HG02852 (cell line): ENCODE data around the gene THADA.
A peak's percentile ranks its signal among the peaks of the same experiment; 100 is the strongest.

Experiments
- ATAC-seq: cut with Tn5 transposase; IDR thresholded peaks from one replicate; pipeline ENCODE4 v1.9.1; 2021; ENCODE audit warnings: mild to moderate bottlenecking, moderate library complexity; ENCODE audit not compliant: unreplicated experiment

THADA gene

GRCh38 chr2:43227830-43228281, 368.0 kb downstream of the THADA start:
- no peak for ATAC-seq

DNA sequence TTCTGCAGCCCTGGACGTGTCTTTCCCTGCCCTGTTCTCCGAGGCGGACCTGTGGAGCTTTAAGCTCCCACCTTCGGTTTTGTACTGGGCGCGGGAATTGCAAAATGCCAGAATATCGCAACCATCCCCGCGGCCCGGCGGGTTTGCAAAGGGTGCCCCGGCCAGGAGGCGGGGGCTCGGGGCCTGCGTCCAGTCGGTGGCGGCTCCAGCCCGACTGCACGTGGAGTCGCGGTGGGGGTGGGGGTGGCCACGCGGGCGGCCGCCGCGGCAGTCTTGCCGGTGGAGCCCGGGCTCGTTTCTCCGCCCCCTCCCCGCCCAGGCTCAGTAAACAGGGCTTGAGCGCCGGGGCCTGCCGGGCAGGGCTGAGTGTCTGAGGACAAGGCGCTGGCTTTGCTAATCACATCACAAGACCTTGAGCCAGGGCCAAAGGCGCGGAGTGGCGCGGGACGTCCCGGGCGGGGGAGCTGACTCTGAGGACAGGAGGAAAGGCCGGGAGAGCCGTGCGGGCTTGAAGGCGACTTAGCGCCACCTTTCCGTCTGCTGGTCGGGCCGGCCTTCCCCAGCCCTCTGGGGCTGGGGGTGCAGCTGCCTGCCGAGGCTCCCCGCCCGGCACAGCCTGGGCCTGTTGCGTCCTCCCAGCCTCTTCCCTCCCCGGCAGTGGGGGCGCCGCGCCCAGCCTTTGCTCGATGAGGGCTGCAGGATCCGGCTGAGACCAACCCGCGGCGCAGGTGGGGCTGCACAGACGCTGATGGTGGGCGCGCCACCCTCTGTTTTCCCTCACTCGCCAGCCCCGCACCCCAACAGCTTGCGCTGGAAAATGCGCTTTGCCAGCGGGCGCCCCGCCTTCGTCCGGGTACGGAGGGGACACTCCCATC, 368.6 kb downstream of the THADA start:
- peak; percentile 23 for ATAC-seq

- peak; percentile 59 for ATAC-seq
Observed at GRCh38 chr2:43226558-43226954, 369.3 kb downstream of the THADA start, which contains the start of gene ZFP36L2. Gene ZFP36L2 (minus strand): TSS chr2:43226606. CDS start chr2:43226315, 291 bp downstream.

DNA sequence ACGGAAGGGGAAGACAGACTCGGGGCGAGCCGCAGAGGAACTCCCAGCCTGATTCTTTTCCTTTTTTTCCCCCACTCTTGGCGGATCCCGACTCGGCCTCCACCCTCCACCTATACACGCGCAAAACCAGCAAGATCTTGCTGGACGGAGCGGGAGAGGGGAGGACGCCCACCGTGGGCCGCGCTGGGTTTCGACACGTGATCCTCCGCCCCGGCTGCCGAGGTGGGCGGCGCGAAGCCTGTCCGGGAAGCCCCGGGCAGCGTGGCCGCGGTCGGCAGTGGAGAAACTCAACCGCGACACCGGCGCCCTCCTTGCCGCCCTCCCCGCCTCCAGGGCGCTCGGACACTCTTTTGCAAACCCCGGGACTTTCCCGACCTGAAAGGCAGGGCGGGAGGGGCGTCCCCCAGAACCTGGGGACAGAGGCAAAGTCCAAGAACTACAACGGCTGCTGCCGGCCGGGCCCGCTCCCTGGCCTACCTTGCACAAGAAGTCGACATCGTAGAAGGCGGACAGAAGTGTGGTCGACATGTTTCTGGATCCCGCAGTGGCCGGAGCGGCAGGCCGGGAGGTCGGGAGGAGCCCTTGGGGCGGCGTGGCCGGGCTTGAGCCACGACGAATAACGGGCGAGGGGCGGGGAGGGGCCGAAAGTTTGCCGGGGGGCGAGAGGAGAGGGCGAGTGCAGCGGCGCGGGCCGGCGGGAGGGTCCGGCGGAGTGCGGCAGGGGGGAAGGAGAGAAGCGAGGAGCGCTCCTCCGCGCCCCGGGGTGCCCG, 369.9 kb downstream of the THADA start:
- peak; percentile 31 for ATAC-seq

DNA sequence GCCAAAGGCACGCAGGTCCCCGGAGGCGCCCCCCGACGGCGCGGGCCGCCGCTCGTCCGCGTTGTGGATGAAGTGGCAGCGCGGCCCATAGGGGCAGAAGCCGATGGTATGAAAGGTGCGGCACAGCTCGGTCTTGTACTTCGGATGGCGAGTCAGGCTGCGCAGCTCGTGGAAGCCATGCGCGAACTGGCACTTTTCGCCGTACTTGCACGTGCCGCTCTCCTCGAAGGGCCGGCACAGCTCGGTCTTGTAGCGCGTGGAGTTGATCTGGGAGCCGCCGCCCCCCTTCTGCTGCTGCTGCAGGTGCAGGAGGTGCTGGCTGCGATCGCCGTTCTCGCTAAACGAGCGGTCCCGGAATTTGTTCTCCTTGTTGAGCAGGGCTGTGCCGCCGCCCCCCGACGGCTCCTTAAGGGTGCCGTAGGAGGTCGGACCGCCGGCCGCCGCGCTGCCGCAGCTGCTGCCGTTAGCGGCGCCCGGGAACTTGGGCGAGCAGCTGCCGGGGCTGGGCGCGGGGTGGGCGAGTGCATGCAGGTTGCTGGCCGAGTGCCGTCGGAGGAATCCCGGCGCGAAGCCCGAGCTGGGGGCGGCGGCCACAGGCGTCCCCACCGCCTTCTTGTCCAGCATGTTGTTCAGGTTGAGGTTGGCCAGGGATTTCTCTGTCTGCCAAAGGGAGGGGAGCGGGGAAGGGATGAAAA, 370.6 kb downstream of the THADA start:
- ATAC-seq: no peak

GRCh38 chr2:43224571-43225092, 371.2 kb downstream of the THADA start:
- no peak for ATAC-seq

- ATAC-seq: no peak
Observed at GRCh38 chr2:43224131-43224570, 371.7 kb downstream of the THADA start.

- no peak for ATAC-seq
Observed at GRCh38 chr2:43223521-43224001, 372.3 kb downstream of the THADA start.

DNA sequence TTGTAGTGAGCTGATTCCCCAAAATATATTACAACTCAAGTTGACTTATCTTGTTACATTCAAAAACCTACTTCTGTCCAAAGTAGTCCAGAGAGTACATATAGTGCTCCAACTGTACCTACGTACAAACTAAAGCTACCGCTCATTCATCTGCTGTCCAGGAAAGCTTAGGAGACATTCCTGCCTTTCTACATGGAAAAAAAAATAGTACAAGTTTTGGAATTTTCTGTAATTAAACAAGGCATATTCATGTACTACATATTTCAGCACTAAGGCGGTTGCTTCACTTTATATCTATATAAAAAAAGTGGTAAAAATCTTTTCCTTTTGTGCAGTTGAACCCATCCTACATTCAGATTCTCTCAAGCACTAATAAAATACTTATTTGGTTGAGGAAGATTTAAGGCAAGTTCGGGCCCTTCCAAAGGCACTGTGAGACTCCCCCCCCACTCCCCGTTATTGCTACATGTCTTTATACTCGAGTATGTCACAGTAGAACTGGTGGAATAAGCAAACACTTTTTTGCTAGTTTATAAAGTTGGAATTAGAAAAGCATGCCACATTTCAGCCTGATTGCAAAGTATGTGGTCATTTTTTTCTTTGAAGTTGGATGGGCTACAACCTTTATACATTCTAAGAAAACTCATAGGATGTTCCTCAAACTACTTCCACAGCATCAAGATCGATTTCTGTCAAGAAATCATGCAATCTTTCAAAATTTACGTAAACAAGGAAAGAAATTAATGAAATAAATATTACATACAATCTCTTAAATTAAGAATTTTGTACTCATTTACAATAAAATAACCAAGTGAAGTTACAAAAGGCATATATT, 373.1 kb downstream of the THADA start:
- ATAC-seq: no peak

- ATAC-seq: no peak
Observed at GRCh38 chr2:43221763-43222474, 373.9 kb downstream of the THADA start.

GRCh38 chr2:43221124-43221762, 374.6 kb downstream of the THADA start:
- no peak for ATAC-seq

DNA sequence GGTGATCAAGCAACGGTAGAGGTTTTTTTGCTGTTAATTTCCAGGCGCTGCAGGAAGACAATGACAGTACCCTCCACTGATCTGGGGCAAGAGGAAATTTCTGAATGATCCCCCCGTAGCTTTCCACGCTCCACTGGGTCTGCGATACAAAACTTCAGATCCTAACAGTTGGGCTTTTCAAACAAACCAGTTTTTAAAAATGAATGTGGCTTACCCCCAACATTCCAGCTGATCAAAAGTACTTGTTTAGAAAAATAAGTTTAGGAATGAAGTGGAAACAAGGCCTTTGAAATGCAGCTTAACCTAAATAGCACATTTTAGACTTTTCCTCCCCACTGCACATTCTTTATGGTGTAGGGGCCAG, 375.1 kb downstream of the THADA start:
- no peak for ATAC-seq

- no peak for ATAC-seq
Observed at GRCh38 chr2:43220229-43220751, 375.5 kb downstream of the THADA start.

DNA sequence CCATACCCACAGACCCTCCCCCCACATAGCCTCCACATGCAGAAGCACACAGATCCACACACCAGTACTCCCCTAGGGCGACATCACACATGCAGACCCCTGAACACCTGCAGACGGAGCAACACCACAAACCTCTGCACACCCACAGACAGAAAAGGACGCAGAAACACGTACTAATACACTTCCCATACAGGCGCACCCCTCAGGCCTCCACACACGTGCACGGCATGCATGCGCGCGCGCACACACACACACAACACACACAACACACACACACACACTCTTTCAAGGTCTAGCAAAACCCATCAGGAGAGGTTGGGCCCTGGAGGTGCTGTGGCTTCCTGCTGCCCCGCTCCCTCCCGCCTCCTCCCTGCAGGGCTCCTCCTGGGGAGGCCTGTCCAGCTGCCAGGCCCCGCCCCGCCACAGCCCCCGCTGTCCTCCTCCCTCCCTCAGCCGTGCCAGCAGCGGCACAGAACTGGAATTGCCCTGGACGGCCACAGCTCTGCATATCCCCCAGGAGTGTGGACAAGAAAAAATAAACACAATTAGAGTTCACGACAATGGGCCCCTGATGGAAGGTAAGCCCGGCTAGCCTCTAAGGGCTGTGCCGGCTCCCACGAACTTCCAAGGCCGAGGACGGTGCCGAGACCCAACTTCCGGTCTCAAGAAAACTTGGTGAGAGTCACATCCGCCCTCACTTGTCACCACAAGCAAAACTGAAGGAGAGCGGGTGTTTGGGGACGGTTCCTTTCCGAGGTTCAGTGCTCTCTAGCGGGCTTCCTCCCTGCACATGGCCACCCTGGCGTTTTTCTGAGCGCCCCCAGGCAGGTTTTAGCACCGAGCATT, 376.2 kb downstream of the THADA start:
- peak; percentile 58 for ATAC-seq

- no peak for ATAC-seq
Observed at GRCh38 chr2:43218702-43219382, 377.0 kb downstream of the THADA start.

DNA sequence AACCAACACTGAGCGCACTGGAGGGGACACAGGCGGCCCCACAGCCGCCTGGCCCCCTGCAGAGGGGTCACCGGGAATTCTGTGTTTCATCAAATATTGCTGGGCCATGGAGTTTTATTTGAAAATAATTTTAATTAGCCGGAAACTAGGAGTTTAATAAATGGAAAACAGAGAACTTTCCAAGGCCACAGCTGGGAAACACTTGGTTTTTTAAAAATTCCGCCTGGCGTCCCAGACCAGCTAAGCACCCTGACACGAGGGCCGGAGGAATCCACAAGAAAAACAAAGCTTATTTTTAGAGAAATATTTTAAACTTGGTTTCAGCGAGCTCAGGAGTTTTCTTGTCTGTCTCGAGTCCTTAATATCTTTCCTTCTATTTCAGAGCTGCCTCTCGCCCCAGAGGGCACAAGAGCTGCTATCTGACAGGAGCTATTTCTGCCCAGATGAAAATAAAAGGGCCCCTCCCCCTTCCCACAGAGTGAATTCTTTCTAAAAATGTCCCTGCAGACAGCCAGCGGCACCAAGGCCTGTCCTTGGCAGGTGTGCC, 377.6 kb downstream of the THADA start:
- no peak for ATAC-seq
